HG03064 (cell line): Measurements from ENCODE around the gene ECI2.
"Not testable (repeated sequence)": the region's sequence is repeated elsewhere in the genome, so short reads cannot be mapped to it uniquely, and the experiment has no call there.

Source experiments
- ATAC-seq: cut with Tn5 transposase; IDR thresholded peaks from one replicate; pipeline ENCODE4 v1.9.1; 2021; ENCODE audit warnings: low read depth; ENCODE audit not compliant: unreplicated experiment

The ECI2 gene

GRCh38 chr6:4145083-4145482 lies 9.7 kb upstream of the ECI2 start:
- no peak for ATAC-seq

DNA sequence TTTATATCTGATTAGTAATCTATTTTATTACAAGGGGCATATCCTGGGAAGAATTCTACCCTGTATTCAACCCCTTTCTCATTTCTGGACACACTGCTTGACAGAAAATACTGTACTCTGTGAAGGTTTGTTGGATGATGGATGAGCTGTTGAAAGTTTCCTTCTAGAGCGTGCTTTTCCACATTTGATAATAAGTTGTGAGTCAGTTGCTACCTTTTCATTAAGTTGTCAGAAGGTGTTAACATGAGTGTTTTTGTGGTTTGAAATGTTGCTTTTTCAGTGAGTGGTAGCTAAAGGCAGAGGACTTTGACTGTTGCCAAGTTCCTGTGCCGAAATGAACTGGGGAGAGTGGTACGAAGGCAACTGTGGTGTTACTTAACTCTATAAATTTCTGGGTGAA lies 3.9 kb upstream of the ECI2 start:
- ATAC-seq: no peak

DNA sequence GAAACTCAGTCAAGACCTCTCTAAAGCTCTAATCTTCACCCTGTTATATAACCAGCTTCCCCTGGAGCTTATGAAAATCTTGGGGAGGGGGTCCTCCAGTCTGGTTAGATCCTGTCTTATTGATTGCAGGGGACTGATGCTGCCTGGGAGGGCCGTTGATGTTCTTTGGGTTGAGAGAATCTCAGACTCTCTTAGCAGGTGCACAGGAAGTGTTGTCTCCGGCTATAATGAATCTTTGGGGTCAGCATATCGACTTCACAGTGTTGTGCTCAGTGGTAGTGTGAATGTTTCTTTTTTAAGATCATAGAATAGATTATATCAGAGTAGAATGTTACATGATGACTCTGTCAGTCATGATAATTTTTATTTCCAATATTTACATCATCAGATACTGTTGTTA lies 2.8 kb upstream of the ECI2 start:
- ATAC-seq: no peak

DNA sequence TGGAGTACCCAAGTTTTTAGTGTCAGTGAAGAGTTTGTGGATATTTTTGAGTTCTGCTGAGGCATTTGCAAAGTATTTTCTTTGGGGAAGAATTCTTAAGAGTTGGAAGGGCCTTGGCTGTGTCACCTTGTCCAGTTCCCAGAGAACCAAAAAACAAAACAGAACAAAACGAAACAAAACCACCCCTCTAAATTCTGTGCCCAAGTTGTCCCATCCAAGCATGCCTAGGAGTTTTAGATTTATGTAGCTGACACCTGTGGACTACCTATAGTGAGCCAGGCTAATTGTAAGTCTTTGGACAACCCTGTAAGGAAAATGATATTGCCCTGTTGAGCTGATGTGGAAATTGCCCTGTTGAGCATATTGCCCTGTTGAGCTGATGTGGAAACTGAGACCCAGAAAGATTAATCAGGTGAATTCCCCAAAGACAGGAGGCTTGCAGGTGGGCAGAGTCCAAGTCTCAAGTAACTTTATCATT lies 1.0 kb upstream of the ECI2 start:
- no peak for ATAC-seq

DNA sequence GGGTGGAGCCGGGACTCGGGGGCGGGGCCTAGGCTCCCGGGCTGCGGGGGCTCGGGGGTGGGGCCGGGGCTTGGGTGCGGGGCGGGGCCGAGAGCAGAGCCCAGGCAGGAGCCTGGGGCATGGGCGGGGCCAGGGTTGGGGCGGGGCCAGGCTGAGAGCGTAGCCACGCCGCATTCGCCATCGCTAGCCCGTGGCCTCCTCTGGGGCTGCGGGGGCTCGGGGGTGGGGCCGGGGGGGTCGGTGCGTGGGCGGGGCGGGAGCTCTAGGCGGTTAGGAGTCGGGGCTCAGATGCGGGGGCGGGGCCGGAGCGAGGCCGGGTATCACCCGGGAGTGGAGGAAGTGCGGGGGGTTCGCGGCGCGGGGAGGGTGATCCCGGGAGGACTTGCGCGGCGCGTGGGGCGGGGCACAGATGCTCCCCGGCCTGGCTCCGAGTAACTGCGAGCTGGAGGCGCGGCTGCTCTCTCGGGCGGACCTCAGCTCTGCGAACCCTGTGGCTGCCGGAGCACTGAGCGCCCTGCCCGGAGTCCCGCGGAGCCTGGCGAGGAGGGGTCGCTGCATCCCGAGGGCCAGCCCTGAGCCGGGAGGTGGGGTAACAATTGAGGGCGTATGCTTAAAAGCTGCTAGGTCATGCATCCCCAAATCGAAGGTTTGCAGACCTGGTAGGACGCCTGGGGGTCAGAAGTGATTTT lies 434 bp upstream of the ECI2 start:
- peak; percentile 61 for ATAC-seq

DNA sequence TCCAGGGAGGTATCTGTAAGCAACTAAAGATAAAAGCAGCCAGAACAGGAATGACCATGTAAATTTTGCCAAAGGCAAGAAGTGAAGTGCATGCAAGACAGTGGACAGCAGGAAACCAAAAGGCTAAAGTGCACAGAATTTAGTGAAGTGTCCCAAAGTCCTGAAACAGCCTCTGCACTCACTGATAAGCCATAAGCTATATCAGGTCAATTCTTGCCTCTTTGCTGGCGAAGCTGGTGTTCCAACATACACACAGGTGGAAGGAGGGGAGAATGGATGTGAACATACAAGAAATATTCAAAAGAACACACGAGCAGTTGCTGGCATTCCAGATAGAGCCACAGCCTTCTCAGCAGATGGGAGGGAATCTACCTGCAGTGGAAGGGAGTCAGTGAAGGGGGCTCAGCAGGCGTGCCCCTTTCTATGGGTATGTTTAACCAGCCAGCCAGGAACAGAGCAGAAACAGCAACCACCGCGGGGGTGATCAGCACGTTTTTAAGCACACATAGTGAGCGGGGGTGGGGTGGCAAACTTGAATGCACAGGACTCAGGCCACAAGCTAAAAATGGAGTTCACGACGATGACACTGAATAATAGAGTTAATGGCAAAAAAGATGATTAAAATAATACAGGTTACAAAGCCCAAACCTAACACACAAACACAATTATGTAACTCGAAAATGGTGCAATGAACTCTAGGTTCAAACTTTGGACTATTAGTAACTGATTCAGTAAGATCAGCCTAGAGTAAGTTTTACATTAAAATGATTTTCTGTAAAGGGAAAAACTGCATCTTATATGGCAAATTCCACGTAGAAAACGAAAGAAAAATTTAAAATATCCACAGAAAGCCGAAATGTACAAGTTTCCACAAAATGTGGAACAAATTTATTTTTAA lies 1.2 kb downstream of the ECI2 start:
- ATAC-seq: no peak

DNA sequence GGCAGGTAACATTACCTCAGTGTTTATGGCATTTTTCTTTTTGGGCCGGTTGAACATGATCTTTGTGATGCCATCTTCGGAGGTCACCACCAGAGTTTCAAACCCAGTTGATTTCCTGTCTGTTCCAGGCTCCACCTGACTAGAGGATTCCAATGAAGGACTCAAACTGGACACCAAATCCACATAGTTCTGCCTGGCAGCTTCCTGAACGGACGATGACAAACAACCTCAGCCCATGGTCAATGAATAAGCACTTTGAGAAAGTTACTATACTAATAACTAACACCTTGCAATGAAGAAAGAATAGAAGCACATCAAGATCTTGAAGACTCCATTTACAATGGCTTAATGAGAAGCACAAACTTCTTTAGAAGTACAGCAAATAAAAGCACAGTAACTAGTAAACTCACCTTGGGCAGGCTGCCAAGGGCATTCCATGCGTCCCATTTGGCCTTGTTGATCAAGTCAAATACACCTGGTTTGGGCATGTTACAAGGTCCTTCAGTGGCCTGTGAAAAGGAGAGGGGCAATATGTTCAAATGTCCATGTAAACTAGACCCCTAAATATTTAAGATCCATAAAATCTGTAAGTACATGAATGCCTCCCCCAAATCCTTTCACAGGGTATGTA lies 4.9 kb downstream of the ECI2 start:
- no peak for ATAC-seq

- no peak for ATAC-seq
Observed at GRCh38 chr6:4129446-4129845, 5.9 kb downstream of the ECI2 start.

DNA sequence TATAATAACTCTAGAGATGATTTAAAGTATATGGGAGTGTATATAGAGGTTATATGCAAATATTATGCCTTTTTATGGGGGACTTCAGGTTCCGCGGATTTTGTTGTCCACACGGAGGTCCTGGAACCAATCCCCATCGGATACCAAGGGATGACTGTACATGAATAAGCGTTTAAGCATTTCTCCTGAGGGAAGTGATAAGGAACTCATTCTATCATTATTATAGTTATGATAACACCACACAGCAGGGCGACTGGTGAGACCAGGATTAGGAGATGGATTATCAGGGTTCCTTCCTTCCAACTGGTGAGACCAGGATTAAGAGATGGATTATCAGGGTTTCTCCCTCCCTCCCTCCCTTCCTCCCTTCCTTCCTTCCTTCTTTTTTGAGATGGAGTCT lies 6.6 kb downstream of the ECI2 start:
- ATAC-seq: no peak

- no peak for ATAC-seq
Observed at GRCh38 chr6:4128072-4128471, 7.3 kb downstream of the ECI2 start.

GRCh38 chr6:4125933-4126864 lies 9.2 kb downstream of the ECI2 start:
- ATAC-seq: no peak

DNA sequence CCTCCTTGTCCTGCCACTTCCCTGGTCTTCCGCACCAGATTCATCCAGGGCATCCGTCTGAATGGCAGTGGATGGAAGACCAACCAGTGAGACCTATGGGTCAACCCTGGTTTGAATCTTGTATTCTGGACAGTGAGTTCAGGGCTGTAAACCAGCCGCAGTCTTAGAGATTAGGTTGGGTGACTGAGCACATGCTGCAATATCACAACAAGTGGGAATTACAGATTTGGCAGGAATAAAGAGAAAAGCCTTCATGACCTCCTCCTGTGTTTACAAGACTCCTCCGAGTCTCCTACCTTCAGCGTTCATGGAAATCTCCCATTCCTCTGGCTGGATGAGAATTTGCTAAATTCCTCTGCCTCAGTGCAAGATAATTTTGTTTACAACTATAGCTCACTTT lies 9.9 kb downstream of the ECI2 start:
- no peak for ATAC-seq

- ATAC-seq: no peak
Observed at GRCh38 chr6:4124351-4124750, 11.0 kb downstream of the ECI2 start.

DNA sequence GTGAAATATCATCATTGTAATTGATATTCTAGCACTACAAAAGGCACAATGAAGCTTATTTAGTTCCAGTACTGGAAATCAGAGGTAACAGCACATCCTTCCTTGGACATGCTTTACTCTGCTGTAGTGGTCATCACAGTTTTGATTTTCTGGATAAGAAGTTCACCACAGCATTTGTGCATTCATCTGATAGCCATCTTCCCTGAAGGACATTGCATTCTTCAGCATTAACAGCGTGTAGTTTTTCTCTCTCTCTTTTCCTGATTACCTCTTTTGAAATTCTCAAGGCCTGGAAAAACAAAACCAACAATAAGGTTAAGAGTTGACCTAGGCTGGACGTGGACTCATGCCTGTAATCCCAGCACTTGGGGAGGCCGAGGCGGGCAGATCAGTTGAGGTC lies 19.6 kb downstream of the ECI2 start:
- no peak for ATAC-seq

- ATAC-seq: no peak
Observed at GRCh38 chr6:4114123-4114522, 21.3 kb downstream of the ECI2 start.

- no peak for ATAC-seq
Observed at GRCh38 chr6:4113649-4114048, 21.7 kb downstream of the ECI2 start.

- no peak for ATAC-seq
Observed at GRCh38 chr6:4112366-4112765, 23.0 kb downstream of the ECI2 start.

- not testable (repeated sequence) for ATAC-seq
Observed at GRCh38 chr6:4109363-4109815, 26.0 kb downstream of the ECI2 start.

DNA sequence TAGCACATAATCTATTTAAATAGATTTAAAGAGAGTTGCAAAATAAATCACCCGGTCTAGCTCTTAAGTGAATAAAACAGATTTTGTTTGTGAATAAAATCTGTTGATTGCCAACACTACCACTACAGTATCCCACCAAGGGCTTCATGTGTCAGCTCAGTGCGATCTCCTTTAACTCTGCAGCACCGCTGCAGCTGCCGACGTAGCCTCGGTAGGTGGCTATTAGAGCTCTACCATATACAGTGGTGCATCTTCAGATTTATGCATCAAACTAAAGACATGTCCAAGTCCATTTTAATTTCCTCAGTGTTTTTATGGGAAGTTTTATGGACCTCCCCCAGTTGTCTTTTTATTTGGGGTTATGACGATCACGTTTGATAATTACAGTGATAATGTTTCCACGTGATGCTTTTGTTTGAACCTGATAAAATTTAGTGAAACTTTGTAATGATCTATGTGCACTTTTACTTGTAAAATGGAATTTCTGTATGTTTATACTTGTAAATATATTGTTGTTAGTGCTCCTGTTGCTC lies 26.7 kb downstream of the ECI2 start:
- ATAC-seq: no peak

DNA sequence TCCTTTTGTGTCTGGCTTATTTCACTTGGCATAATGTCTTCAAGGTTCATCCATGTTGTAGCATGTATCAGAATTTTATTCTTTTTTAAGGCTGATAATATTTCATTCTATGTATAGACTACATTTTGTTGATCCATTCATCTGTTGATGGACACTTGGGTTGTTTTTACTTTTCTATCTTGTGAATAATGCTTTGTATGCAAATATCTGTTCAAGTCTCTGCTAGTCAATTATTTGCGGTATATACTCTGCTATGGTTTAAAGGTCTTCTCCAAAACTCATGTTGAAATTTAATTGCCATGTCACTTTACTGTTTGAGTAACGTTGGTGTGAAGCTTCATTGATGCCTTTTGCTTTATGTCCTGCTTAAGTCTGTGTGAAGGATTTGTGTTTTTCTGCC lies 27.5 kb downstream of the ECI2 start:
- ATAC-seq: no peak
